HEK293T (cell line): ENCODE measurements around the gene FBXL17.

Source experiments
- ARNT ChIP-seq: fragments of 450-650 bp; IDR thresholded peaks from 2 replicates; pipeline ENCODE4 v1.6.1; 2017; ENCODE audit warnings: mild to moderate bottlenecking
- BHLHE40 ChIP-seq: fragments of 450-650 bp; IDR thresholded peaks from 2 replicates; pipeline ENCODE4 v1.6.1; 2016; ENCODE audit warnings: mild to moderate bottlenecking, moderate library complexity, borderline replicate concordance
- CTBP1 ChIP-seq: fragments of 450-650 bp; IDR thresholded peaks from 2 replicates; pipeline ENCODE4 v1.6.1; 2016; ENCODE audit warnings: borderline replicate concordance
- ELF4 ChIP-seq: fragments of 450-650 bp; IDR thresholded peaks from 2 replicates; pipeline ENCODE4 v1.6.1; 2017; ENCODE audit warnings: antibody characterized with exemption
- FOXM1 ChIP-seq: fragments of 450-650 bp; IDR thresholded peaks from 2 replicates; pipeline ENCODE4 v1.6.1; 2017; ENCODE audit warnings: mild to moderate bottlenecking, borderline replicate concordance
- HDGF ChIP-seq: fragments of 450-650 bp; IDR thresholded peaks from 2 replicates; pipeline ENCODE4 v1.6.1; 2017; ENCODE audit warnings: antibody characterized with exemption, borderline replicate concordance
- L3MBTL2 ChIP-seq: fragments of 450-650 bp; conservative IDR thresholded peaks from 2 replicates; pipeline ENCODE4 v1.6.1; 2016; ENCODE audit warnings: mild to moderate bottlenecking
- SP1 ChIP-seq: fragments of 450-650 bp; IDR thresholded peaks from 2 replicates; pipeline ENCODE4 v1.6.1; 2017
- SUZ12 ChIP-seq: fragments of 450-650 bp; IDR thresholded peaks from 2 replicates; pipeline ENCODE4 v1.6.1; 2016; ENCODE audit warnings: mild to moderate bottlenecking
- TARDBP ChIP-seq: fragments of 450-650 bp; IDR thresholded peaks from 2 replicates; pipeline ENCODE4 v1.6.1; 2016

DNA sequence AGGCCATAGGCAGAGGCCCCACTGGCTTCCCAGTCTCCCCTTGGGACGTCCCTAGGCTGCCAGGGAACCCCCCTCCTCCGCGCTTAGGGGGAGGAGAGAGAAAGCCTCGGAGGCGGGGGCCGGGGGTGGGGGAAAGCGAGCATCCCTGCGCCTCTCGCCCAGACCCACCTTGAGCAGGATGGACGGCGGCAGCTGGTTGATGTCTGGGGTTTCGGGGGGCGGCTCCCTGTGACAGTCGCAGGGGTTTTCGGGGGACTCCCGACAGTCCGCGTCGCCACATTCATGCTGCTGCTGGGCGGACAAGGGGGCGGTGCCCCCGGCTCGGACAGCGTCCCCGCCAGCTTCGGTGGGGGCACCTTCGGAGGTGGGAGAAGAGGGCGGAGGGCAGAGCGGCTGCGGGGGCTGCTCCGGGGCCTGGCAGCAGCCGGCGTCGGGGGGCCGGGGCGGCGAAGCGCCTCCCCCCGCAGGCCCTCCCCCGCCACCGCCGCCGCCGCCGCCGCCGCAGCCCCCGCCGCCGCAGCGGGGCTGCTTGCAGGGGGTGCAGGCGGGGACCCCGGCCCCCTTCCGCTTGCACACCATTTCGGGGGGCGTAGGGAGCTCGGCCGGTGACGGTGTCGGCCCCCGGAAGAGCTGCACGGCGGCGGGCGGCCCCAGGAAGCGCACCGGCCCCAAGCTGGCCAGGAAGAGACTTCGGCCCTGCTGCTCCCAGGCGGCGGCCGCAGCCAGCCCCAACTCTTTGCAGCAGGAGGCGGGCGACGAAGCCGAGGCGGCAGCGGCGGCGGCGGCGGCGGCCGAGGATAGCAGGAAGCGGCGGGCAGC, 1.2 kb downstream of the FBXL17 start:
- TF ChIP-seq ELF4: no peak
- TF ChIP-seq SP1: no peak
- no peak for TF ChIP-seq FOXM1
- TF ChIP-seq ARNT: no peak
- TF ChIP-seq CTBP1: no peak
- TF ChIP-seq HDGF: no peak
- TF ChIP-seq TARDBP: no peak
- no peak for TF ChIP-seq L3MBTL2
- TF ChIP-seq SUZ12: no peak
- no peak for TF ChIP-seq BHLHE40
